Lower leg skin (tissue), 3 donors: Measurements from ENCODE around the gene FUT8.

Source experiments
- POLR2A ChIP-seq, 2 donors: fragments of 450-650 bp; IDR thresholded peaks; one replicate each; pipeline ENCODE4 v1.6.1; 2016 to 2017; ENCODE audit warnings: antibody characterized with exemption in 2 of 2, mild to moderate bottlenecking in 1 of 2, moderate library complexity in 1 of 2
- TF ChIP-seq, protein P1 (sequence below), 3 donors: fragments of 450-650 bp; IDR thresholded peaks; one replicate each; pipeline ENCODE4 v1.5.1; 2016; ENCODE audit warnings: antibody characterized with exemption in 3 of 3, mild to moderate bottlenecking in 3 of 3, moderate library complexity in 2 of 3

DNA sequence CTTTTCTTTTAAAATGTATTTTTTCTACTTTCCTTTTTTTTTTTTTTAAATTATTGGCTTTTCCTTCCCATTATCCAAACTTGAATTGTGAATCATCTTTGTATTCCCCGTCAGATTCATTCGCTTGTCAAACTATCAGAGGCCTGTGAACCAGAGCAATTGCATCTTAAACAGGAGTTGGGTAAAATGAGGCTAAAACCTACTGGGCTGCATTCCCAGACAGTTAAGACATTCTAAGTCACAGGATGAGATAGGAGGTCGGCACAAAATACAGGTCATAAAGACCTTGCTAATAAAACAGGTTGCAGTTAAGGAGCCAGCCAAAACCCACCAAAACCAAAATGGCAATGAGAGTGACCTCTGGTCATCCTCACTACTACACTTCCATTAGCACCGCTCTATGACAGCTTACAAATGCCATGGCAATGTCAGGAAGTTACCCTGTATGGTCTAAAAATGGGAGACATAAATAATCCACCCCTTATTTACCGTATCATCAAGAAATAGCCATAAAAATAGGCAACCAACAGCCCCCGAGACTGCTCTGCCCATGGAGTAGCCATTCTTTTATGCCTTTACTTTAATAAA, 19.9 kb downstream of the FUT8 start:
- TF ChIP-seq, protein P1, sequence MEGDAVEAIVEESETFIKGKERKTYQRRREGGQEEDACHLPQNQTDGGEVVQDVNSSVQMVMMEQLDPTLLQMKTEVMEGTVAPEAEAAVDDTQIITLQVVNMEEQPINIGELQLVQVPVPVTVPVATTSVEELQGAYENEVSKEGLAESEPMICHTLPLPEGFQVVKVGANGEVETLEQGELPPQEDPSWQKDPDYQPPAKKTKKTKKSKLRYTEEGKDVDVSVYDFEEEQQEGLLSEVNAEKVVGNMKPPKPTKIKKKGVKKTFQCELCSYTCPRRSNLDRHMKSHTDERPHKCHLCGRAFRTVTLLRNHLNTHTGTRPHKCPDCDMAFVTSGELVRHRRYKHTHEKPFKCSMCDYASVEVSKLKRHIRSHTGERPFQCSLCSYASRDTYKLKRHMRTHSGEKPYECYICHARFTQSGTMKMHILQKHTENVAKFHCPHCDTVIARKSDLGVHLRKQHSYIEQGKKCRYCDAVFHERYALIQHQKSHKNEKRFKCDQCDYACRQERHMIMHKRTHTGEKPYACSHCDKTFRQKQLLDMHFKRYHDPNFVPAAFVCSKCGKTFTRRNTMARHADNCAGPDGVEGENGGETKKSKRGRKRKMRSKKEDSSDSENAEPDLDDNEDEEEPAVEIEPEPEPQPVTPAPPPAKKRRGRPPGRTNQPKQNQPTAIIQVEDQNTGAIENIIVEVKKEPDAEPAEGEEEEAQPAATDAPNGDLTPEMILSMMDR (IDR thresholded peaks at IDR 0.05): no peak
- TF ChIP-seq POLR2A (IDR thresholded peaks at IDR 0.05): no peak
